Activated naive CD4-positive, alpha-beta T cell treated with Interleukin-2 at 50 U/mL for 16 hours (primary cell): ENCODE measurements around the gene CDKAL1.
"Not testable (repeated sequence)": the region's sequence is repeated elsewhere in the genome, so short reads cannot be mapped to it uniquely, and the experiment has no call there.

ENCODE experiments used
- DNase-seq: peaks from one replicate; pipeline ENCODE4 v3.0.0-alpha.2; 2020

Gene CDKAL1

GRCh38 chr6:21230536-21230935 lies 696.3 kb downstream of the CDKAL1 start:
- DNase-seq, result no peak

GRCh38 chr6:21235162-21235561 lies 700.9 kb downstream of the CDKAL1 start:
- DNase-seq, result no peak

- DNase-seq, result no peak
These were observed 704.0 kb downstream of the CDKAL1 start for GRCh38 chr6:21238208-21238607.

GRCh38 chr6:21240709-21241108 lies 706.5 kb downstream of the CDKAL1 start:
- DNase-seq, result no peak

- no peak for DNase-seq
These were observed 707.2 kb downstream of the CDKAL1 start for GRCh38 chr6:21241231-21242130.

GRCh38 chr6:21244897-21245470 lies 710.7 kb downstream of the CDKAL1 start:
- DNase-seq, result no peak

GRCh38 chr6:21245488-21245887 lies 711.2 kb downstream of the CDKAL1 start:
- DNase-seq, result no peak

GRCh38 chr6:21246075-21246474 lies 711.8 kb downstream of the CDKAL1 start:
- no peak for DNase-seq

GRCh38 chr6:21254460-21254859 lies 720.2 kb downstream of the CDKAL1 start:
- DNase-seq, result not testable (repeated sequence)

- no peak for DNase-seq
These were observed 721.9 kb downstream of the CDKAL1 start for GRCh38 chr6:21256197-21256596.

- DNase-seq, result no peak
These were observed 722.9 kb downstream of the CDKAL1 start for GRCh38 chr6:21257125-21257524.

GRCh38 chr6:21258665-21259064 lies 724.4 kb downstream of the CDKAL1 start:
- DNase-seq, result no peak

- DNase-seq, result no peak
These were observed 725.4 kb downstream of the CDKAL1 start for GRCh38 chr6:21259660-21260059.

GRCh38 chr6:21262504-21262903 lies 728.2 kb downstream of the CDKAL1 start:
- no peak for DNase-seq

- DNase-seq, result no peak
These were observed 729.5 kb downstream of the CDKAL1 start for GRCh38 chr6:21263531-21264287.

GRCh38 chr6:21264288-21265033 lies 730.2 kb downstream of the CDKAL1 start:
- no peak for DNase-seq

GRCh38 chr6:21265034-21265729 lies 730.9 kb downstream of the CDKAL1 start:
- DNase-seq, result no peak

- no peak for DNase-seq
These were observed 731.4 kb downstream of the CDKAL1 start for GRCh38 chr6:21265730-21266044.

GRCh38 chr6:21270636-21271201 lies 736.5 kb downstream of the CDKAL1 start:
- DNase-seq, result no peak

GRCh38 chr6:21271428-21272155 lies 737.3 kb downstream of the CDKAL1 start:
- no peak for DNase-seq

- no peak for DNase-seq
These were observed 739.2 kb downstream of the CDKAL1 start for GRCh38 chr6:21273451-21273850.
